HG03196 (cell line): ENCODE measurements around the gene TAB2.

Source experiments
- ATAC-seq: cut with Tn5 transposase; IDR thresholded peaks from one replicate; pipeline ENCODE4 v1.9.1; 2021; ENCODE audit not compliant: unreplicated experiment

The TAB2 gene

GRCh38 chr6:149364557-149364956 is 47.0 kb downstream of the TAB2 start:
- no peak for ATAC-seq

- ATAC-seq, result no peak
Observed at GRCh38 chr6:149365197-149365596, 47.7 kb downstream of the TAB2 start.

DNA sequence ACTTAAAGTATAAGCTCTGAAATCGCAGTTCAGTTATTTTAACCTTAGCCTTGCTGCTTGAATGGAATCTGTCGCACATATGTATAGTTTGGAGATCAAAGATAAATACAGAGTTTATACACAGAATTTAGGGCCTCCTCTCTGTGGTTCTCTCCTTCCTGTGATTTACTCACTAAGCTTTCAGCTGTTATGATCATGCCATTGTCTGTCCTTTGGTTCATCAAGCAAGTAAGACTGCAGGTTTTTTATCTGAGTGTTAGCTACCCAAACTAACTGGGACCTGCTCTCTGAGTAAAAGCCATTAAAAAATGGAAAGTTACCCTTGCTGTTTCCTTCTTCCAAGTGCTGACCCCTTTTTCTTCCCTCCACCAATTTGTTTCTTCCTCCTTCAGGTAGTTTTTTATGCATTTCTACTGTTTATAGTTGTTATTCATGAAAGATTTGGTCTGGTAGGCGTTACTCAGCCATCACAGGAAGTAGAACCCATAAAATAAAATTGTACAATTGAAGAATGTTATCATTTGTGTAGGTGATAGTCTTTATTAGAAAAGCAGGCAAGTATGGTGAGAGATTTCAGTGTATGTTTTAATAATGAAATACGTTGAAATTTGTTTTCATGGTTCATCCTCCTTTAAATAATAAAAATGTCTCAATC is 48.9 kb downstream of the TAB2 start:
- ATAC-seq, result no peak

GRCh38 chr6:149368065-149368464 is 50.6 kb downstream of the TAB2 start:
- no peak for ATAC-seq

DNA sequence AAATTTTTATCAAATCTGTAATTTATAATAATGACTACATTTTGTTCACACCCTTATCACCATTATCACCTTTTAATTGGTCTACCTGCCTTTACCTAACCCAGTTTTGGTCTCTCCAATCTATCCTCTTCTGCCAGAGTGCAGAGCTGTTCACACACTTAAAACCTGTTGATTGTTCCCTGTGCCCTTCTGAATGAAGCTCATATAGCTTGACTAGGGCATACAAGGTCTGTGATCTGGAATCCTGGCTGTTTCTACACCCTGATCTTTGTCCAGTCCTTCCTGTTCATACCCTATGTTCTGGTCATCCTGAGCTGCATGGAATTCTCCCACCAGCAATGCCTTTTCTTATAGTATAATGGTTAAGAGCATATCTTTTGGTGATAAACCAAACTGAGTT is 53.6 kb downstream of the TAB2 start:
- ATAC-seq, result no peak

DNA sequence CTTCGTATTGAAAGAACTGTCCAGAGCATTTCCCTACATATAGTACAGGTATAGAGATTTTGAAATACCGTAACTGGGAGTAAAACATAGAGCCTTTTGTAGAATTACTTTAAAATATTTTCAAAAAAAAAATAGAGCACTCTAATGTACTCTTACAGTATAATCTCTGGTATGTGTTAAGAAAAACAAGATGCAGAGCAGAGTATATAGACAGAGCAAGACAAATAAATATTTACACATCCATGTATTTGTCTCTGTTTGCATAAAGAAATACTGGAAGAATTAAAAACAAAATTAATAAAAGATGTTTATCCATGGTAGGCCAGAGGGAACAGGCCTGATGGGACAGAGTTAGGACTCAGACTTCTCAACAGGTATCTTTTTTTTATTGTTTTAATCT is 54.5 kb downstream of the TAB2 start:
- no peak for ATAC-seq

GRCh38 chr6:149373511-149373910 is 56.0 kb downstream of the TAB2 start:
- ATAC-seq, result no peak

DNA sequence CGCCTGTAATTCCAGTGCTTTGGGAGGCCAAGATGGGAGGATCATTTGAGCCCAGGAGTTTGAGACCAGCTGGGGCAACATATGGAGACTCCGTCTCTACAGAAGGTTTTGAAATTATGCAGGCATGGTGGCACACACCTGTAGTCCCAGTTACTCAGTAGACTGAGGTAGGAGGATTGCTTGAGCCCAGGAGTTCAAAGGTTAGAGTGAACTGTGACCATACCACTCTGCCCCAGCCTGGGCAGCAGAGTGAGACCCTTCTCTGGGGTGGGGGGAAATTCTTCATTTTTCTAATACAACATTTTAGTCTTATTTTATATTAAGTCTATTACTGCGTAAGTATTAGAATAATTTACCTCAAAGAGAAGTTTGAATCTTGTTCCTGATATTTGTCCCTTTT is 62.5 kb downstream of the TAB2 start:
- ATAC-seq, result no peak

DNA sequence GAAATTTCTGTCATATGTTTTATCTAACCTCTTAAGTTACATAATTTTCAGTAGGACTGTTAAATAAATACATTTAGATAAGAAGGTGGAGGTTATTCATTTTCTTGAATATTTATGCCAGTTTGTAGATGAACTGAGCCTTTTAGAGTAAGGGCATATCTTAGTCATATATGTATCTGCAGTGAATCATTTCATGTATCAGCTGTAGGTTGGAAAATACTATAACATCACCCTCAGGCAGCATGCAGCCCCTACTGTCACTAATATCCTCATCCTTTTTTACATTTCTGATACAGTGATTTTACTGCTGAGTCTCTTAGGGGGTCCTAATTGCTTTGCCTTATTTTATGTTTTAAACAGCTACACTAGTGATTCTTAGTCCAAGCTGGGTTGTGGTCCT is 63.0 kb downstream of the TAB2 start:
- no peak for ATAC-seq

DNA sequence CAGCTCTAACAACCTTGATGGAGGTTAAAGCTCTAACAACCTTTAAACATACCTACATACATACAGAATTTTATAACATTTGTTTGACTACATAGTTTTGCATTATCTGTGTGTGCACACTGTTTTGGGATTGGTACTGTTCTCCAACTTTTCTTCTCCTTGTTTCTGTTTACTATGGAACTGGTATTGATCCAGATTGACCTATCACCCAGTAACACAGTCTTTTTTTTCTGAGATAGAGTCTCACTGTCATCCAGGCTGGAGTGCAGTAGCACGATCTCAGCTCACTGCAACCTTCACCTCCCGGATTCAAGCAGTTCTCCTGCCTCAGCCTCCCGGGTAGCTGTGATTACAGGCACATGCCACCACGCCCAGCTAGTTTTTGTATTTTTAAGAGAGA is 65.9 kb downstream of the TAB2 start:
- ATAC-seq, result no peak

- ATAC-seq, result no peak
Observed at GRCh38 chr6:149384464-149384863, 67.0 kb downstream of the TAB2 start.

DNA sequence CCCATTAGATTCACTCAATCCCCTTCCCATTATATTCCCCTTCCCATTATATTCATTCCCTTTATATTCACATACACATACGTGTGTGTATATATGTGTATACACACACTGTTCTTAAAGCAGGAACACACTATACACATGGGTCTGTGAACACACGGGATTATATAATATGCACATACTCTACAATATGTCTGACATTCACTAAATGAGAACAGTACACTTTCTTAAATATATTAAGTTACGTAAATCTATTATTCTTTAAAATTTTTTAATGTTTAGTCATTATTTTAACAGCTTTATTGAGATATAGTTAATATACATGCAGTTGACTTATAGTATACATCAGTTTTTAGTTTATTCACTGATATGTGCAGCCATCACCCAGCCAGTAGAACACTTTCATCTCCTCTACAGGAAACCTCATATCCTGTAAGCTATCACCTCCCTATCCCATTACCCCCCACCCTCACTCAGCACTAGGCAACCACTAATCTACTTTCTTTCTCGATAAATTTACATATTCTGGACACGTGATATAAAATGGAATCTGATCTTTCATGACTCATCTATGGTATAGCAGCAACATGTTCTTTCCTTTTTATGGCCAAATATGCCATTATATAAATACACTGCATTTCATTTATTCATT is 68.6 kb downstream of the TAB2 start:
- no peak for ATAC-seq

GRCh38 chr6:149387779-149388512 is 70.4 kb downstream of the TAB2 start:
- ATAC-seq, result no peak

DNA sequence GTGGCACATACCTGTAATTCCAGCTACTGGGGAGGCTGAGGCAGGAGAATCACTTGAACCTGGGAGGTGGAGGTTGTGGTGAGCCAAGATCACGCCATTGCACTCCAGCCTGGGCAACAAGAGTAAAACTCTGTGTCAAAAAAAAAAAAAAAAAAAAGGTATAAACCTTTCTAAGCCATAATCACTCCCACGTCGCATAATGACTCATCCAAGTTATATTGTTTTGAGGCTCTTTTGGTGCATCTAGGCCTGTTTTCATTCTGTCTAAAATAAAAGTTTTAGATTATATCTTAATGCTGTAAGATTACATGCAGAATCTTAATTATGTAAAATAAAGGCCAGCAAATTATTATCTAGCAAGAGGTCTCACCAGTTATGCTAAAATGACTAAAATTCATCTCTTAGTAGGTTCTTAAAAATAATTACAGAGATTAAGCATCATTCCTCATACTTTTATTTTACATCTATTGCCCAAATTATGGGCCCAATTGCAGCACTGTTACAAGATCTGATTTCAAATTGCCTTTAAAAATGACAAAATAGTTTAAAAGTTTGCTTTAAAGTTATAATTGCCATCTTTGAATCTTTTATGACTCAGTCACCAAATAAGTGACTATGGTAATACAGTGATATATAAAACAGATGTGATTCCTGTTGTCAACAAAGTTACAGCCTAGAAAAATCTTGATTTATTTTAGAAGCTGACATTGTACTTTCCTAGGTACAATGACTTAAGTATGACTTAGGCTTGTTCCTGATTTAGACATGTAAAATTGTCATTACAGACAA is 72.2 kb downstream of the TAB2 start:
- no peak for ATAC-seq

GRCh38 chr6:149392093-149392492 is 74.6 kb downstream of the TAB2 start:
- ATAC-seq, result no peak

DNA sequence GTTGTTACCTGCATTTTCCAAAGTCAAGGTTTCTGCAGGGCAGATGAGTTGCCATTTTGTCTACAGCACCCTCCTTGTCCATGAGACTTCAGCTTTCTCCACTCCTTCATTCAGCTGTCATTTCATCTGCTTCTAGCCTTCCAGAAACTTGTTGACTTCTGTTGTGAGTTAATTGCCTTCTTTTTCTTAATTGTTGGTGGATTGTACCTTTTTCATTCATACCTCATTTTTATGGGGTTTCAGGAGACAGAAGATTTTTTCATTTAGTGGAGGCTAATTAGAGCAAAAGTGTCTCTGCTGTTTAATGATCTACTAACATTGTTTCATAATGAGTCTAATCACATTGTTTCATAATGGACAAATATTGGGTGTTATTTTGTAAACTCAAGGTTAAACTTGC is 75.0 kb downstream of the TAB2 start:
- ATAC-seq, result no peak

DNA sequence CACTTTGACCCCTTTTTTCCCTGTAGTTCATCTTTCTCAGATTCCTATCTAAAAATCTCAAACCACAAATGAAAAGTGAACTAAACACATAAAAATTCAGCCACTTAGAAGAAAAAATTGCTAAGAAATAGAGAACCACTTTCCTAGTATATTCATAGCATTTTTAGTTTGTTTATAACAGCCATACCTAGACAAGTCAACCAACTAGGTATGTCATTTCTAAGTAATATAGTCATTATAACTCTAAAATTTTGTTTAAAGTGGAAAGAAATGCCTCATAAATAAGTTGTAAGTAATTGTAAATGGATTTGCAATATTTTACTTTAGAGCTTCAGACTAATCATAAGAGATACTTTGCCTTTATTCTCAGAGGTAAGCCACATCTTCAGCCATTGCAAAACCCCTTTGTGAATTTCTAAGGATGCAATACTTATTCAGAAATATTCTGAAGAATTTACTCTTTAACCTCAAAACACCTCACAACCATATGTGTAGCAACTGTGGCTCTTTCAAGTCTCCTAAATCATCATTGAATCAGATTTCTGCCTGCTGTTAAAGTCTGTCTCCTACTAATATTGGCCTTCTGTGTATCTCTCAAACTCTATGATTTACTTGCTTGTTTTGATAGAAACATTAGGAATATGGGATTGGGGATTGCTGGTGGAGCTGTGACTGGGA is 75.6 kb downstream of the TAB2 start:
- no peak for ATAC-seq

DNA sequence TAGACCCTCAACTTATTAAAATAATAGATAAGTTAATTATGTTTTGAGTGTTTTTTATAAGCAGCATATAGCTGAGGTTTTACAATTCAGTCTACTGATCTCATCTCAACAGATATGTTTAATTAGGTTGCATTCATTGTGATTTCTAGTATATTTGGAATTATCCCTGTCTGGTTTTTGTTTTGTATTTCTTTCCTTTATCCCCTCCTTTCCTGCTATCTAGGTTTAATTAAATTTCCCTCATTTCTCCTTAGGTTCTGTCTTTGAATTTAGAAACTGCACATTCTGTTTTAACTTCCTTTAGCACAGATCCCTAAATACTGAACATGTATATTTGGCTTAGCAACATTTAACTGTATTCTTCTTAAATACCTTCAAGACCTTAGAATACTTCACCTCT is 77.7 kb downstream of the TAB2 start:
- ATAC-seq, result no peak

- no peak for ATAC-seq
Observed at GRCh38 chr6:149397384-149397783, 79.9 kb downstream of the TAB2 start.

DNA sequence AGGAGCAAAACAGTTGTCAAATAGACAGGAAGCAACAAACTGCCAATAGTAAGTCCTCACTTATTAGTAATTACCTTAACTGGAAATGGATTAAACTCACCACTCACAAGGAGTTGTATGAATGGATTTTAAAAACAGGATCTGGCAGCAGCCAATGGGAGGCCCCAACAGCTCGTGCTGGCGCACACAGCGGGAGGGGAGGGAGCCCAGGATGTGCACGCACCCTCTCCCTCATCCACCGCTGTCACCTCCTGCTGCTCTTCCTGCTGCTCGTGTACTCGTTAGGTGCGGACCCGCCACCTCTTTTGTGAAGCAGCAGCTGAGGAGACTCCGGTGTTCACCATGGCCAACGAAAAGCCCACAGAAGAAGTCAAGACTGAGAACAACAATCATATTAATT is 82.5 kb downstream of the TAB2 start, which contains the start of gene SUMO4:
TSS of gene SUMO4 (plus strand) at position 213 of the 400 bp plus-strand sequence. CDS start at position 343, 130 bp downstream.
- no peak for ATAC-seq

DNA sequence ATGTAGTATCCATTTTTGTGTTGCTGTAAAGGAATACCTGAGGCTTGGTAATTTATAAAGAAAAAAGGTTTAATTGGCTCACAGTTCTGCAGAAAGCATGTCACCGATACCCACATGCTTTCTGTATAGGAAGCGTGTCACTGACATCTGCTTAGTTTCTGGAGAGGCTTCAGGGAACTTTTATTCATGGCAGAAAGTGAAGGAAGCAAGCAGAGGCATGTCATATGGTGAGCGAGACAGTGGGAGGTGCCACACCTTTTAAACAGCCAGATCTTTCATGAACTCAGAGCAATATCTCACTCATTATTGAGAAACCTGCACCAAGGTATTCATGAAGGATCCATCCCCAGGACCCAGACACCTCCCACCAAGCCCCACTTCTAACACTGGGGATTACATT is 86.0 kb downstream of the TAB2 start:
- ATAC-seq, result no peak
